Parathyroid adenoma (tissue), 2 donors: ENCODE measurements around the gene NDUFS6.

Experiments
- H2AFZ ChIP-seq: fragments of 300-600 bp; sonication (generic); one replicate; pipeline ENCODE4 v1.7.0; 2017; ENCODE audit warnings: antibody characterized with exemption, mild to moderate bottlenecking
- H3K27ac ChIP-seq: fragments of 300-600 bp; sonication (generic); one replicate; pipeline ENCODE4 v1.7.0; 2017
- H3K27me3 ChIP-seq: fragments of 300-600 bp; sonication (generic); one replicate; pipeline ENCODE4 v1.7.0; 2017; ENCODE audit warnings: low read length; ENCODE audit not compliant: control insufficient read depth, insufficient read depth
- H3K36me3 ChIP-seq: fragments of 300-600 bp; sonication (generic); one replicate; pipeline ENCODE4 v1.7.0; 2017; ENCODE audit warnings: low read length; ENCODE audit not compliant: control insufficient read depth, insufficient read depth
- H3K4me1 ChIP-seq: fragments of 300-600 bp; sonication (generic); one replicate; pipeline ENCODE4 v1.7.0; 2017; ENCODE audit warnings: control low read depth
- H3K4me2 ChIP-seq: fragments of 300-600 bp; sonication (generic); one replicate; pipeline ENCODE4 v1.7.0; 2017; ENCODE audit warnings: low read length
- H3K4me3 ChIP-seq: fragments of 300-600 bp; sonication (generic); one replicate; pipeline ENCODE4 v1.7.0; 2017; ENCODE audit warnings: low read depth, low read length
- H3K79me2 ChIP-seq: fragments of 300-600 bp; sonication (generic); one replicate; pipeline ENCODE4 v1.7.0; 2017; ENCODE audit warnings: control low read depth
- H3K9ac ChIP-seq: fragments of 300-600 bp; sonication (generic); one replicate; pipeline ENCODE4 v1.7.0; 2017; ENCODE audit warnings: mild to moderate bottlenecking
- H3K9me3 ChIP-seq: fragments of 300-600 bp; sonication (generic); one replicate; pipeline ENCODE4 v1.7.0; 2017; ENCODE audit warnings: low read length; ENCODE audit not compliant: control insufficient read depth
- CTCF ChIP-seq: fragments of 300-600 bp; sonication (generic); IDR thresholded peaks from one replicate; pipeline ENCODE4 v1.7.0; 2017; ENCODE audit warnings: antibody characterized with exemption, mild to moderate bottlenecking
- donor health status: primary hyperparathyroidism.

Gene NDUFS6

GRCh38 chr5:1759378-1759970 is 41.7 kb upstream of the NDUFS6 start:
- no peak overlapping the region for H3K4me2 ChIP-seq
- no peaks in the 10 kb centered on the region for H3K9me3 ChIP-seq
- H3K27ac ChIP-seq, result no peak overlapping the region
- no peaks in the 10 kb centered on the region for H3K36me3 ChIP-seq
- H3K27me3 ChIP-seq, result no peaks in the 10 kb centered on the region
- no peak overlapping the region for H3K9ac ChIP-seq
- no peaks in the 10 kb centered on the region for H3K79me2 ChIP-seq
- no peak overlapping the region for H2AFZ ChIP-seq
- no peaks in the 10 kb centered on the region for H3K4me1 ChIP-seq
- no peak for TF ChIP-seq CTCF
- H3K4me3 ChIP-seq, result no peak overlapping the region

GRCh38 chr5:1760231-1760630 is 41.0 kb upstream of the NDUFS6 start:
- TF ChIP-seq CTCF, result no peak
- Histone ChIP-seq H2AFZ (no peak overlapping the region), H3K9me3 (no peaks in the 10 kb centered on the region), H3K4me2 (no peak overlapping the region), H3K4me1 (no peaks in the 10 kb centered on the region), H3K4me3 (no peak overlapping the region), H3K27me3 (no peaks in the 10 kb centered on the region), H3K27ac (no peak overlapping the region), H3K9ac (no peak overlapping the region), H3K36me3 (no peaks in the 10 kb centered on the region), H3K79me2 (no peaks in the 10 kb centered on the region)

GRCh38 chr5:1760656-1761452 is 40.4 kb upstream of the NDUFS6 start:
- Histone ChIP-seq H3K4me3 (no peak overlapping the region), H3K79me2 (no peaks in the 10 kb centered on the region), H3K36me3 (no peaks in the 10 kb centered on the region)

GRCh38 chr5:1761453-1761755 is 39.8 kb upstream of the NDUFS6 start:
- Histone ChIP-seq H3K27ac (no peak overlapping the region), H3K27me3 (no peaks in the 10 kb centered on the region), H3K4me1 (no peaks in the 10 kb centered on the region), H3K4me2 (no peak overlapping the region), H3K79me2 (no peaks in the 10 kb centered on the region), H3K4me3 (no peak overlapping the region), H3K36me3 (no peaks in the 10 kb centered on the region), H2AFZ (no peak overlapping the region), H3K9ac (no peak overlapping the region), H3K9me3 (no peaks in the 10 kb centered on the region)
- no peak for TF ChIP-seq CTCF

More at GRCh38 chr5:1760656-1761452, 40.4 kb upstream of the NDUFS6 start:
- no peaks in the 10 kb centered on the region for H3K27me3 ChIP-seq
- H3K9ac ChIP-seq, result no peak overlapping the region
- no peaks in the 10 kb centered on the region for H3K9me3 ChIP-seq
- no peak overlapping the region for H3K27ac ChIP-seq
- H3K4me1 ChIP-seq, result no peaks in the 10 kb centered on the region
- no peak overlapping the region for H3K4me2 ChIP-seq
- H2AFZ ChIP-seq, result no peak overlapping the region
- TF ChIP-seq CTCF, result no peak
